HEK293T (cell line): ENCODE results near the gene WDR46.

Source experiments
- ARNT ChIP-seq: fragments of 450-650 bp; IDR thresholded peaks from 2 replicates; pipeline ENCODE4 v1.6.1; 2017; ENCODE audit warnings: mild to moderate bottlenecking
- BHLHE40 ChIP-seq: fragments of 450-650 bp; IDR thresholded peaks from 2 replicates; pipeline ENCODE4 v1.6.1; 2016; ENCODE audit warnings: mild to moderate bottlenecking, moderate library complexity, borderline replicate concordance
- CTBP1 ChIP-seq: fragments of 450-650 bp; IDR thresholded peaks from 2 replicates; pipeline ENCODE4 v1.6.1; 2016; ENCODE audit warnings: borderline replicate concordance
- ELF4 ChIP-seq: fragments of 450-650 bp; IDR thresholded peaks from 2 replicates; pipeline ENCODE4 v1.6.1; 2017; ENCODE audit warnings: antibody characterized with exemption
- FOXA1 ChIP-seq: fragments of 450-650 bp; IDR thresholded peaks from 2 replicates; pipeline ENCODE4 v1.6.1; 2016; ENCODE audit warnings: mild to moderate bottlenecking
- FOXK2 ChIP-seq: fragments of 450-650 bp; IDR thresholded peaks from 2 replicates; pipeline ENCODE4 v1.6.1; 2016; ENCODE audit warnings: mild to moderate bottlenecking
- FOXM1 ChIP-seq: fragments of 450-650 bp; IDR thresholded peaks from 2 replicates; pipeline ENCODE4 v1.6.1; 2017; ENCODE audit warnings: mild to moderate bottlenecking, borderline replicate concordance
- SP1 ChIP-seq: fragments of 450-650 bp; IDR thresholded peaks from 2 replicates; pipeline ENCODE4 v1.6.1; 2017
- SUZ12 ChIP-seq: fragments of 450-650 bp; IDR thresholded peaks from 2 replicates; pipeline ENCODE4 v1.6.1; 2016; ENCODE audit warnings: mild to moderate bottlenecking
- TARDBP ChIP-seq: fragments of 450-650 bp; IDR thresholded peaks from 2 replicates; pipeline ENCODE4 v1.6.1; 2016
- TF ChIP-seq, protein P1 (sequence below): fragments of 450-650 bp; IDR thresholded peaks from 2 replicates; pipeline ENCODE4 v1.6.1; 2016

DNA sequence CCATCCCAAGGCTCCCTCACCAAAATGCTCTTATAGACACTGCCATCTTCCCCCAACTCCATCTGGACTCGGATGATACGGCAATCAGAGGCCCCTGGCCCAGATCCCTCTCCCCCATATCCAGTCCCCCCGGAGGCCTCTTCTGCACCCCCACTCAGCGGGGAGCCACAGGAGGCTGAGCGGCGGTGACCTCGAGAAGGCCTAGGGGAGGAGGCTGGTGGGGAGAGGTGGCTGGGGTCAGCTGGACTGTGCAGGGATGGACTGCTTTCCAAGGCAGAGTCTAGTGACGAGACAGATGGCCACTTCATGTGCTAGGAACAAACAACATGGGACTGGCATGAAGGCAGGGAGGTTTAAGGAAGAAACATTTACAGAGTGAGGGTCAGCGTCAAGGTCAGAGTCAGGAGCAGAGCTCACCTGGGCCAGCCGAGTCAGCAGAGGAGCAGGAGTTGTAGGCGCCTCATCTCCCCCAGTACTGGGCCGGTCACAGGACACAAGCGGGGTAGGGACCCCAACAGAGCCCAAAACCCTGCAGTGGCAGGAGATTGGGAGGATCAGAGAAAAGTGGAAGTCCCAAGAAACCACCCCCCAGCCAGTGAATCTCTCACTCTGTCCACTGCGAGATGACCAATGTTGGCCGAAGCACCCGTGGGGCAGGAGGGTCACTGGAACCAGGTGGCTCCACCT is 4.1 kb upstream of the WDR46 start:
- no peak for TF ChIP-seq ELF4
- no peak for TF ChIP-seq FOXA1
- no peak for TF ChIP-seq BHLHE40
- TF ChIP-seq SP1 = no peak
- TF ChIP-seq FOXK2 = no peak
- no peak for TF ChIP-seq FOXM1
- TF ChIP-seq CTBP1 = no peak
- TF ChIP-seq SUZ12 = no peak
- TF ChIP-seq, protein P1, sequence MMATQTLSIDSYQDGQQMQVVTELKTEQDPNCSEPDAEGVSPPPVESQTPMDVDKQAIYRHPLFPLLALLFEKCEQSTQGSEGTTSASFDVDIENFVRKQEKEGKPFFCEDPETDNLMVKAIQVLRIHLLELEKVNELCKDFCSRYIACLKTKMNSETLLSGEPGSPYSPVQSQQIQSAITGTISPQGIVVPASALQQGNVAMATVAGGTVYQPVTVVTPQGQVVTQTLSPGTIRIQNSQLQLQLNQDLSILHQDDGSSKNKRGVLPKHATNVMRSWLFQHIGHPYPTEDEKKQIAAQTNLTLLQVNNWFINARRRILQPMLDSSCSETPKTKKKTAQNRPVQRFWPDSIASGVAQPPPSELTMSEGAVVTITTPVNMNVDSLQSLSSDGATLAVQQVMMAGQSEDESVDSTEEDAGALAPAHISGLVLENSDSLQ = no peak
- TF ChIP-seq ARNT = no peak
- TF ChIP-seq TARDBP = no peak
